Measurements from ENCODE around the gene KLF9. TPM values are rescaled to one million over a fixed set of nuclear protein-coding genes. Genes with fewer than 3 reads are reported as not detected.

The KLF9 gene
- 8.5 TPM for total RNA-seq

DNA sequence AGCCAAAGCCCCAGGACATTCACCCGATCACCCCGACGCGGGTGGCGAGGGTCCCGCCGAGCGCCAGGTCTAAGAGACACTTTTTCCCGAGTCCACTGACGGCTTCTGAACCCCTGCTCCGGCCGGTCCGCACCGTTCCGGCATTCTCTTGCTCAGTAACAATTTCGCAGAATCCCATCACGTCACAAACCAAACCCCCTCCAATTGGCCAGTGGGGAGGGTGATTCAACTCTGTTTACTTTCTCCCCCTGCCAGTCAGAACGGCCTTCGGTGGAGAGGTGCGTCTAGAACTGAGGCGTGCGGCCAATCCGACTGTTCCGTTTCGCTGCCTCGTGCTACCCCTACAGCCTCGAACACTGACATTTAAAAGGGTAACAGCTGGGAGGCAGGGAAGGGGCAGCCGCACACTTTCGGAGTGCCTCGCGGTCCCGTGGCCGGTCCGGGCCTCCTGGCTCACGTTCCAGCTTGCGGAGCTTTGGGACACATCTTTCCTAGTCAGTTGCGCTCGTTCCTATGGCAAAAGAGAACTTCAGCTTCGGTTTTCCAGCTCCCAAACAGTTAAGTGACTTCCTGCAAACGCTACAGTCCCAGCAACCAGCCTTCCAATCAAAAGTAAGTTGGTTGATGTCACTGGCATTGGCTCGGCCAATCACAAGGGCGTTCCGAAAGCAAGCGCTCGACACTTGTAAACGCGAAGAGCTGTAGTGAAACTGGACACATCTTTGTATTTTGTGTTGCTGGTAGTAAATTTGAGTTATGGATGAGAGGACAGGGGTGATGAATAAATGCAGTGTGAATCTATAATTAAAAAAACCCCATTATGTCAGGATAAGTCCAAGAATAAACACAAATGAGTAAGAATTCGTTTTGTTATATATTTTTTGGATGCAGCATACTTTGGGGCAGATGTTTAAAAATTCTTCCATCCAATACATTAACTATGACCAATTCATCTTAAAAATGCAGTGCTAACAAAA, at the start of gene KLF9:
Gene KLF9, minus strand, starts transcription at position 859 of the 977 bp plus-strand sequence. CDS start 1,294 bp downstream, outside the sequence.

Other genes starting within 250 kb of the KLF9 start
- gene SMC5, start 155.7 kb downstream of the KLF9 start, total RNA-seq, result 131 TPM

Data from parietal lobe (tissue), 1 donor.